ENCODE data around the gene SLC2A2.

Gene SLC2A2

DNA sequence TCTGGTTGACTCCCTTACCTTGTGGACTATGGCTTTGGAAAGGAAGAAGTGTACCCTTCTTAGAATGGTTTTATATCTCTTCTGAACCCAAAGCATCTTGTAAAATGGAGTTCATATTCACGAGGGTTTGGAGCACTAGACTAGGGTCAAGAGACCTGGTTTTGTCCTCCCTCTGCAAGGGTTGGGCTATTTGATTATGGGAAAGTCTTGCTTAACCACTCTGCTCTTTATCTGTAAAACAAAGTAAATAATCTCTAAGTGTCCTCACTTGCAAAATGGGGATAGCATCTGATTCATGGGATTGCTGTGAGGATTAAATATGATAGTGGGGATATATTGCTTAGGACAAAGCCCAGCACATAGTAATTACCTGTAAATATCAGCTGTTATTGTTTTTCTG lies 17.9 kb upstream of the SLC2A2 start:
- Histone ChIP-seq H3K4me3 (ENCODE audit: low read length, poor library complexity, severe bottlenecking) (no peak overlapping the region), H3K4me2 (ENCODE audit: low read depth, low read length, poor library complexity, severe bottlenecking) (no peak overlapping the region), H3K9me3 (ENCODE audit: insufficient read depth, low read depth, low read length) (no peaks in the 10 kb centered on the region), H3K4me1 (ENCODE audit: insufficient read depth, low read length, poor library complexity, severe bottlenecking) (no peaks in the 10 kb centered on the region), H3F3A (ENCODE audit: low read depth) (no peaks in the 10 kb centered on the region), H2AFZ (ENCODE audit: low read length) (no peak overlapping the region), H3K79me2 (ENCODE audit: insufficient read depth, low read length) (no peaks in the 10 kb centered on the region), H3K27me3 (ENCODE audit: insufficient read depth, low read length, poor library complexity, severe bottlenecking) (no peaks in the 10 kb centered on the region), H3K36me3 (ENCODE audit: insufficient read depth, low read length) (no peaks in the 10 kb centered on the region), H3K9me2 (replicated peaks; ENCODE audit: low read depth, low read length) (no peaks in the 10 kb centered on the region), H3K9ac (ENCODE audit: low read depth, low read length, poor library complexity, severe bottlenecking) (no peak overlapping the region), H4K20me1 (ENCODE audit: insufficient read depth, low read length, poor library complexity, severe bottlenecking) (no peaks in the 10 kb centered on the region)
- TF ChIP-seq, protein P1, sequence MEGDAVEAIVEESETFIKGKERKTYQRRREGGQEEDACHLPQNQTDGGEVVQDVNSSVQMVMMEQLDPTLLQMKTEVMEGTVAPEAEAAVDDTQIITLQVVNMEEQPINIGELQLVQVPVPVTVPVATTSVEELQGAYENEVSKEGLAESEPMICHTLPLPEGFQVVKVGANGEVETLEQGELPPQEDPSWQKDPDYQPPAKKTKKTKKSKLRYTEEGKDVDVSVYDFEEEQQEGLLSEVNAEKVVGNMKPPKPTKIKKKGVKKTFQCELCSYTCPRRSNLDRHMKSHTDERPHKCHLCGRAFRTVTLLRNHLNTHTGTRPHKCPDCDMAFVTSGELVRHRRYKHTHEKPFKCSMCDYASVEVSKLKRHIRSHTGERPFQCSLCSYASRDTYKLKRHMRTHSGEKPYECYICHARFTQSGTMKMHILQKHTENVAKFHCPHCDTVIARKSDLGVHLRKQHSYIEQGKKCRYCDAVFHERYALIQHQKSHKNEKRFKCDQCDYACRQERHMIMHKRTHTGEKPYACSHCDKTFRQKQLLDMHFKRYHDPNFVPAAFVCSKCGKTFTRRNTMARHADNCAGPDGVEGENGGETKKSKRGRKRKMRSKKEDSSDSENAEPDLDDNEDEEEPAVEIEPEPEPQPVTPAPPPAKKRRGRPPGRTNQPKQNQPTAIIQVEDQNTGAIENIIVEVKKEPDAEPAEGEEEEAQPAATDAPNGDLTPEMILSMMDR (conservative IDR thresholded peaks at IDR 0.05; ENCODE audit: low read length), result no peak
- TF ChIP-seq EZH2phosphoT487 (IDR thresholded peaks at IDR 0.05; ENCODE audit: borderline replicate concordance), result no peak

DNA sequence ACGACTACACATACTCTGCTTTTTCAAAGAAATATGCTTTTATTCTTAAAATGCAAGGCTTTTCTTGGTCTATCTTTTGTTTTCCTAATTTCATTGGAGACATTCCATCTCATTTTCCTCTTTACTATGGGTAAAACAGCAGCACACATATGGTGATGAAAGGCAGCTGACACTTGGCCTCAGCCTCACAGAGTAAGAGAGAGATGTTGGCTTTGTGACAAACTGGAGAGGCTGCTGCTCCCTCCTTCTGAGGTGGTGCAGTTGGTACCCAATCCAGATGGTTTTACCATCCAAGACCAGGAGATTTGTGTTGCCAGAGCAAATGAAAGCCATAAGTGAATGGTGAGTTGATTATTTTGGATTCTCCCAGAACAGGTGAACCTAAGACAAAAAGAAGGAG lies 13.2 kb upstream of the SLC2A2 start:
- Histone ChIP-seq H3K9ac (ENCODE audit: low read depth, low read length, poor library complexity, severe bottlenecking) (no peak overlapping the region), H3K9me3 (ENCODE audit: insufficient read depth, low read depth, low read length) (no peaks in the 10 kb centered on the region), H3K79me2 (ENCODE audit: insufficient read depth, low read length) (no peaks in the 10 kb centered on the region), H3K36me3 (ENCODE audit: insufficient read depth, low read length) (no peaks in the 10 kb centered on the region), H4K20me1 (ENCODE audit: insufficient read depth, low read length, poor library complexity, severe bottlenecking) (no peaks in the 10 kb centered on the region), H3K4me2 (ENCODE audit: low read depth, low read length, poor library complexity, severe bottlenecking) (no peak overlapping the region), H2AFZ (ENCODE audit: low read length) (no peak overlapping the region), H3K4me1 (ENCODE audit: insufficient read depth, low read length, poor library complexity, severe bottlenecking) (no peaks in the 10 kb centered on the region), H3K9me2 (replicated peaks; ENCODE audit: low read depth, low read length) (no peaks in the 10 kb centered on the region), H3F3A (ENCODE audit: low read depth) (no peaks in the 10 kb centered on the region), H3K4me3 (ENCODE audit: low read length, poor library complexity, severe bottlenecking) (no peak overlapping the region), H3K27me3 (ENCODE audit: insufficient read depth, low read length, poor library complexity, severe bottlenecking) (no peaks in the 10 kb centered on the region)
- TF ChIP-seq, protein P1 (conservative IDR thresholded peaks at IDR 0.05; ENCODE audit: low read length), result no peak
- no peak for TF ChIP-seq EZH2phosphoT487 (IDR thresholded peaks at IDR 0.05; ENCODE audit: borderline replicate concordance)

DNA sequence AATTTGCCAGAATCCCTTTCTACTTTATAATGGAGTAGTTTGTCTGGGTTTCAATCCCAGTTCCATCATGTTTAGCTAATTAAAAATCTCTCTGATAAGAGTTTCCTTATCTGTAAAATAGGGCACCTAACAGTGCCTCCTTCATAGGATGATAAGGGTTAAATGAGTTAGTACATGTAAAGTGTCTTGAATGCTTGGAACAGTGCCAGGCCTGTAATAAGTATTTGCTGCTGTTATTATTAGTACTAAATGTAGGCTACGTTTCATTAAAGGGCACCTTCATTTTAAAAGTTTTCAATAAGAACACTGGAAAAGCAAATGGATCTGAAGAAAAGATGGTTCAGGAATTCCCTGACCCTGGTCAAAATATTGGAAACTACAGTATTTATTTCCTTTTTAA lies 11.8 kb upstream of the SLC2A2 start:
- Histone ChIP-seq H3K27me3 (ENCODE audit: insufficient read depth, low read length, poor library complexity, severe bottlenecking) (no peaks in the 10 kb centered on the region), H2AFZ (ENCODE audit: low read length) (no peak overlapping the region), H3K79me2 (ENCODE audit: insufficient read depth, low read length) (no peaks in the 10 kb centered on the region), H3F3A (ENCODE audit: low read depth) (no peaks in the 10 kb centered on the region), H4K20me1 (ENCODE audit: insufficient read depth, low read length, poor library complexity, severe bottlenecking) (no peaks in the 10 kb centered on the region), H3K4me3 (ENCODE audit: low read length, poor library complexity, severe bottlenecking) (no peak overlapping the region), H3K9me2 (replicated peaks; ENCODE audit: low read depth, low read length) (no peaks in the 10 kb centered on the region), H3K9me3 (ENCODE audit: insufficient read depth, low read depth, low read length) (no peaks in the 10 kb centered on the region), H3K4me1 (ENCODE audit: insufficient read depth, low read length, poor library complexity, severe bottlenecking) (no peaks in the 10 kb centered on the region), H3K9ac (ENCODE audit: low read depth, low read length, poor library complexity, severe bottlenecking) (no peak overlapping the region), H3K36me3 (ENCODE audit: insufficient read depth, low read length) (no peaks in the 10 kb centered on the region), H3K4me2 (ENCODE audit: low read depth, low read length, poor library complexity, severe bottlenecking) (no peak overlapping the region)
- TF ChIP-seq, protein P1 (conservative IDR thresholded peaks at IDR 0.05; ENCODE audit: low read length), result no peak
- no peak for TF ChIP-seq EZH2phosphoT487 (IDR thresholded peaks at IDR 0.05; ENCODE audit: borderline replicate concordance)

Data from Loucy (cell line).